ENCODE data around the gene OR5K3. TPM values are rescaled to one million over a fixed set of nuclear protein-coding genes. Genes with fewer than 3 reads are reported as not detected.

OR5K3 gene
- total RNA-seq, 1 donor from 2014 or later = not detected

GRCh38 chr3:98359993-98360675 is 30.3 kb upstream of the OR5K3 start:
- TF ChIP-seq EZH2 (IDR thresholded peaks at IDR 0.05) = no peak
- TF ChIP-seq, protein P1, sequence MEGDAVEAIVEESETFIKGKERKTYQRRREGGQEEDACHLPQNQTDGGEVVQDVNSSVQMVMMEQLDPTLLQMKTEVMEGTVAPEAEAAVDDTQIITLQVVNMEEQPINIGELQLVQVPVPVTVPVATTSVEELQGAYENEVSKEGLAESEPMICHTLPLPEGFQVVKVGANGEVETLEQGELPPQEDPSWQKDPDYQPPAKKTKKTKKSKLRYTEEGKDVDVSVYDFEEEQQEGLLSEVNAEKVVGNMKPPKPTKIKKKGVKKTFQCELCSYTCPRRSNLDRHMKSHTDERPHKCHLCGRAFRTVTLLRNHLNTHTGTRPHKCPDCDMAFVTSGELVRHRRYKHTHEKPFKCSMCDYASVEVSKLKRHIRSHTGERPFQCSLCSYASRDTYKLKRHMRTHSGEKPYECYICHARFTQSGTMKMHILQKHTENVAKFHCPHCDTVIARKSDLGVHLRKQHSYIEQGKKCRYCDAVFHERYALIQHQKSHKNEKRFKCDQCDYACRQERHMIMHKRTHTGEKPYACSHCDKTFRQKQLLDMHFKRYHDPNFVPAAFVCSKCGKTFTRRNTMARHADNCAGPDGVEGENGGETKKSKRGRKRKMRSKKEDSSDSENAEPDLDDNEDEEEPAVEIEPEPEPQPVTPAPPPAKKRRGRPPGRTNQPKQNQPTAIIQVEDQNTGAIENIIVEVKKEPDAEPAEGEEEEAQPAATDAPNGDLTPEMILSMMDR (IDR thresholded peaks at IDR 0.05) = no peak
- no peak for TF ChIP-seq EZH2phosphoT487 (IDR thresholded peaks at IDR 0.05)
- Histone ChIP-seq H2AFZ (replicated peaks) (no peak overlapping the region), H3K79me2 (ENCODE audit: low read depth) (no peaks in the 10 kb centered on the region), H3F3A (ENCODE audit: low read depth) (no peaks in the 10 kb centered on the region), H3K4me3 (no peak overlapping the region), H3K4me1 (no peaks in the 10 kb centered on the region), H3K9me3 (ENCODE audit: low read depth) (no peaks in the 10 kb centered on the region), H3K9ac (no peak overlapping the region), H3K36me3 (no peaks in the 10 kb centered on the region), H3K27me3 (no peaks in the 10 kb centered on the region), H4K20me1 (ENCODE audit: low read depth) (no peaks in the 10 kb centered on the region), H3K4me2 (no peak overlapping the region), H3K27ac (no peak overlapping the region)
- peaks cover 9% of the 10 kb centered on the region for H3K9me3 Mint-ChIP-seq
- H3K27ac Mint-ChIP-seq = no peak overlapping the region
- peaks cover 2% of the 10 kb centered on the region for H3K36me3 Mint-ChIP-seq
- no peak overlapping the region for H3K4me3 Mint-ChIP-seq
- peaks cover 2% of the 10 kb centered on the region for H3K27me3 Mint-ChIP-seq (ENCODE audit: insufficient read depth, low read depth)
- no peak for DNase-seq (ENCODE audit: low spot score)
- no peaks in the 10 kb centered on the region for H3K4me1 Mint-ChIP-seq

DNA sequence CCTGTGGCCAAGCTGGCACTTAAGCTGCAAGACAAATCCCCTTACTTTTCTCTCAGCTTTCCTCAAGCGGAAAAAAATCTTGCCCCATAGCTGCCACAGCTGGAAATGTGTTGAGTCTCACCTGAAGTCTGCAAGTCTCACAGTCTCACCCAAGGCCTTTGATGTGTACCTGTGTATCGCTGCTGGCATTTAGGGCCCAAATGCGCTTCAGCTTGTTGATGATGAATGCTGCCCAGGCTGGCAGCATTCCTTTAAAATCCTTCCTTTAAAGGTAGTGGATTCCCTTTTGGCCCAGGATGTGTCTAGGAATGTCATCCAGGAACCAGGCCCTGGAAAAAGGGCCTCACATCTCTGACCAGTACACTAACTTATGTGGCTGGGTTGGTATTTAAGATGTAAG is 29.8 kb upstream of the OR5K3 start:
- Histone ChIP-seq H3K4me1 (no peaks in the 10 kb centered on the region), H3K27ac (no peak overlapping the region), H3K4me3 (no peak overlapping the region), H3K4me2 (no peak overlapping the region), H3F3A (ENCODE audit: low read depth) (no peaks in the 10 kb centered on the region), H3K27me3 (no peaks in the 10 kb centered on the region), H4K20me1 (ENCODE audit: low read depth) (no peaks in the 10 kb centered on the region), H3K9me3 (ENCODE audit: low read depth) (no peaks in the 10 kb centered on the region), H3K36me3 (no peaks in the 10 kb centered on the region), H2AFZ (replicated peaks) (no peak overlapping the region), H3K79me2 (ENCODE audit: low read depth) (no peaks in the 10 kb centered on the region), H3K9ac (no peak overlapping the region)
- Mint-ChIP-seq H3K27ac (no peak overlapping the region), H3K4me1 (no peaks in the 10 kb centered on the region), H3K36me3 (peaks cover 2% of the 10 kb centered on the region), H3K9me3 (peaks cover 9% of the 10 kb centered on the region), H3K27me3 (ENCODE audit: insufficient read depth, low read depth) (peaks cover 2% of the 10 kb centered on the region), H3K4me3 (no peak overlapping the region)
- no peak for DNase-seq (ENCODE audit: low spot score)
- TF ChIP-seq EZH2phosphoT487 (IDR thresholded peaks at IDR 0.05) (no peak), EZH2 (IDR thresholded peaks at IDR 0.05) (no peak)
- TF ChIP-seq, protein P1 (IDR thresholded peaks at IDR 0.05) = no peak

- no peaks in the 10 kb centered on the region for H3K36me3 ChIP-seq
- Mint-ChIP-seq H3K4me3 (no peak overlapping the region), H3K36me3 (peaks cover 2% of the 10 kb centered on the region), H3K27ac (no peak overlapping the region), H3K4me1 (no peaks in the 10 kb centered on the region), H3K9me3 (peaks cover 9% of the 10 kb centered on the region), H3K27me3 (ENCODE audit: insufficient read depth, low read depth) (peaks cover 2% of the 10 kb centered on the region)
- no peaks in the 10 kb centered on the region for H3K4me1 ChIP-seq
- no peak overlapping the region for H3K27ac ChIP-seq
- DNase-seq (ENCODE audit: low spot score) = no peak
- H3K79me2 ChIP-seq (ENCODE audit: low read depth) = no peaks in the 10 kb centered on the region
- H3K9me3 ChIP-seq (ENCODE audit: low read depth) = no peaks in the 10 kb centered on the region
- no peak for TF ChIP-seq EZH2 (IDR thresholded peaks at IDR 0.05)
- TF ChIP-seq, protein P1 (IDR thresholded peaks at IDR 0.05) = no peak
- no peak for TF ChIP-seq EZH2phosphoT487 (IDR thresholded peaks at IDR 0.05)
- H3K4me2 ChIP-seq = no peak overlapping the region
- no peaks in the 10 kb centered on the region for H3F3A ChIP-seq (ENCODE audit: low read depth)
- no peak overlapping the region for H3K4me3 ChIP-seq
- H3K27me3 ChIP-seq = no peaks in the 10 kb centered on the region
- H4K20me1 ChIP-seq (ENCODE audit: low read depth) = no peaks in the 10 kb centered on the region
- no peak overlapping the region for H2AFZ ChIP-seq (replicated peaks)
- H3K9ac ChIP-seq = no peak overlapping the region
Observed at GRCh38 chr3:98361289-98361688, 29.2 kb upstream of the OR5K3 start.
